Neural cell (in vitro differentiated cells): ENCODE measurements around the gene MYBPHL. TPM values are rescaled to one million over a fixed set of nuclear protein-coding genes. Genes with fewer than 3 reads are reported as not detected.

Source experiments
- H2AFZ ChIP-seq: fragments of 200-600, 300-800 bp; sonication (generic), shearing (Covaris generic); 2 replicates; pipeline ENCODE4 v1.6.0; 2014; ENCODE audit warnings: low read depth, mild to moderate bottlenecking, antibody characterized with exemption, low read length, moderate library complexity
- H3F3A ChIP-seq: fragments of 200-600 bp; shearing (Covaris generic); 2 replicates; pipeline ENCODE4 v1.6.1; 2016; ENCODE audit warnings: mild to moderate bottlenecking, moderate library complexity, mixed read lengths, antibody characterized with exemption, low read length; ENCODE audit not compliant: insufficient read depth, poor library complexity, severe bottlenecking
- H3K27ac ChIP-seq: fragments of 200-600, 300-800 bp; sonication (generic), shearing (Covaris generic); 2 replicates; pipeline ENCODE4 v1.5.1; 2014; ENCODE audit warnings: mild to moderate bottlenecking, low read length, moderate library complexity
- H3K27me3 ChIP-seq: fragments of 300-800, 200-600 bp; sonication (generic), shearing (Covaris generic); 2 replicates; pipeline ENCODE4 v1.6.0; 2014; ENCODE audit warnings: mild to moderate bottlenecking, low read depth, low read length, moderate library complexity; ENCODE audit not compliant: insufficient read depth
- H3K36me3 ChIP-seq: fragments of 300-800, 200-600 bp; sonication (generic), shearing (Covaris generic); 2 replicates; pipeline ENCODE4 v1.5.1; 2014; ENCODE audit warnings: mild to moderate bottlenecking, antibody characterized with exemption, low read length, moderate library complexity; ENCODE audit not compliant: insufficient read depth
- H3K4me2 ChIP-seq: fragments of 300-800, 200-600 bp; sonication (generic), shearing (Covaris generic); 2 replicates; pipeline ENCODE4 v1.6.0; 2014; ENCODE audit warnings: mild to moderate bottlenecking, low read length
- H3K4me3 ChIP-seq: fragments of 300-800, 200-600 bp; sonication (generic), shearing (Covaris generic); 2 replicates; pipeline ENCODE4 v1.5.1; 2014; ENCODE audit warnings: mild to moderate bottlenecking, low read length, moderate library complexity
- H3K79me2 ChIP-seq: fragments of 200-600 bp; shearing (Covaris generic); replicated peaks from 2 replicates; pipeline ENCODE4 v1.6.0; 2014; ENCODE audit warnings: mild to moderate bottlenecking, low read length, moderate library complexity; ENCODE audit not compliant: insufficient read depth
- H3K9ac ChIP-seq: fragments of 300-800, 200-600 bp; sonication (generic), shearing (Covaris generic); 2 replicates; pipeline ENCODE4 v1.6.1; 2016; ENCODE audit warnings: mild to moderate bottlenecking, low read length, mixed read lengths
- H3K9me2 ChIP-seq: fragments of 200-600 bp; shearing (Covaris generic); 2 replicates; pipeline ENCODE4 v1.6.1; 2016; ENCODE audit warnings: mild to moderate bottlenecking, low read length, mixed read lengths; ENCODE audit not compliant: insufficient read depth
- H3K9me3 ChIP-seq: fragments of 200-600, 300-800 bp; sonication (generic), shearing (Covaris generic); 2 replicates; pipeline ENCODE4 v1.6.1; 2016; ENCODE audit warnings: mild to moderate bottlenecking, mixed run types, low read length, moderate library complexity, mixed read lengths
- H4K20me1 ChIP-seq: fragments of 200-600 bp; shearing (Covaris generic); 2 replicates; pipeline ENCODE4 v1.6.1; 2016; ENCODE audit warnings: mild to moderate bottlenecking, mixed run types; ENCODE audit not compliant: insufficient read depth
- EP300 ChIP-seq: fragments of 450-650 bp; conservative IDR thresholded peaks from 2 replicates; pipeline ENCODE4 v1.6.1; 2014; ENCODE audit warnings: antibody characterized with exemption, mild to moderate bottlenecking, moderate library complexity; ENCODE audit not compliant: poor library complexity, severe bottlenecking
- EZH2 ChIP-seq: fragments of 200-600, 300-800 bp; shearing (Covaris generic), sonication (generic); IDR thresholded peaks from 2 replicates; pipeline ENCODE4 v1.6.1; 2014; ENCODE audit warnings: antibody characterized with exemption, low read length, borderline replicate concordance, mild to moderate bottlenecking; ENCODE audit not compliant: insufficient read depth, poor library complexity, severe bottlenecking
- MXI1 ChIP-seq: fragments of 450-650 bp; conservative IDR thresholded peaks from 2 replicates; pipeline ENCODE4 v1.6.1; 2014; ENCODE audit warnings: antibody characterized with exemption, mild to moderate bottlenecking; ENCODE audit not compliant: poor library complexity, severe bottlenecking
- POLR2AphosphoS5 ChIP-seq: IDR thresholded peaks from 2 replicates; pipeline ENCODE4 v1.6.1; 2012
- RAD21 ChIP-seq: fragments of 450-650 bp; conservative IDR thresholded peaks from 2 replicates; pipeline ENCODE4 v1.6.1; 2014; ENCODE audit warnings: antibody characterized with exemption, mild to moderate bottlenecking, moderate library complexity
- SMC3 ChIP-seq: fragments of 450-650 bp; conservative IDR thresholded peaks from 2 replicates; pipeline ENCODE4 v1.6.1; 2014; ENCODE audit warnings: antibody characterized with exemption, mild to moderate bottlenecking, moderate library complexity; ENCODE audit not compliant: poor library complexity
- TAF1 ChIP-seq: IDR thresholded peaks from 2 replicates; pipeline ENCODE4 v1.6.1; 2012; ENCODE audit warnings: low read depth
- polyA plus RNA-seq: library from polyadenylated mRNA; depleted of rRNA; stranded (reverse); fragments of >200 nt; gene quantifications from 2 replicates; pipeline ENCODE4 v1.2.3, GENCODE V29; 2014
- TF ChIP-seq, protein P1 (sequence below): IDR thresholded peaks from 2 replicates; pipeline ENCODE4 v1.6.1; 2012; ENCODE audit warnings: borderline replicate concordance
- TF ChIP-seq, protein P2 (sequence below): fragments of 450-650 bp; IDR thresholded peaks from 2 replicates; pipeline ENCODE4 v1.5.1; 2014; ENCODE audit warnings: antibody characterized with exemption, mild to moderate bottlenecking, moderate library complexity; ENCODE audit not compliant: poor library complexity, severe bottlenecking

Gene MYBPHL
- polyA plus RNA-seq, 1 donor from 2014 or later = 1.6 TPM

DNA sequence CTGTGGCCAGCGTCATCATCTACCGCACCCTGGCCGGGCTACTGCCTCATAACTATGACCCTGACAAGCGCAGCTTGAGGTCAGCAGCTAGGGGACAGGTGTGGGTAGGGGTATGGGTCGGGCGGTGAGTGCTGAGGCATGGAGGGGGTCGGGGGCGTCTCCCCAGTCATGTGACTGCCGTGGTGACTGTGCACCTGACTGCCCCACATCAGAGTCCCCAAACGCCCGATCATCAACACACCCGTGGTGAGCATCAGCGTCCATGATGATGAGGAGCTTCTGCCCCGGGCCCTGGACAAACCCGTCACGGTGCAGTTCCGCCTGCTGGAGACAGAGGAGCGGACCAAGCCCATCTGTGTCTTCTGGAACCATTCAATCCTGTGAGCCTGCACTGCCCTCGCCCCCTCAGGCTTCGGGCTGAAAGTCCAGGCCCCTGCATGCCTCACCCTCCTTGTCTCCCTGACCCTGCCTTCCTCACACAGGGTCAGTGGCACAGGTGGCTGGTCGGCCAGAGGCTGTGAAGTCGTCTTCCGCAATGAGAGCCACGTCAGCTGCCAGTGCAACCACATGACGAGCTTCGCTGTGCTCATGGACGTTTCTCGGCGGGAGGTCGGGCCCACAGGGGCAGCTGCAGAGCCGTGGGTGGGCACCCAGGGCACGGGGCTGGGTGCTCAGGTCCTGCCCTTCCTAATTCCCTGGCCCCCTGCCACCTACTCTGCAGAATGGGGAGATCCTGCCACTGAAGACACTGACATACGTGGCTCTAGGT is 37.4 kb downstream of the MYBPHL start (continued):
- TF ChIP-seq, protein P1, sequence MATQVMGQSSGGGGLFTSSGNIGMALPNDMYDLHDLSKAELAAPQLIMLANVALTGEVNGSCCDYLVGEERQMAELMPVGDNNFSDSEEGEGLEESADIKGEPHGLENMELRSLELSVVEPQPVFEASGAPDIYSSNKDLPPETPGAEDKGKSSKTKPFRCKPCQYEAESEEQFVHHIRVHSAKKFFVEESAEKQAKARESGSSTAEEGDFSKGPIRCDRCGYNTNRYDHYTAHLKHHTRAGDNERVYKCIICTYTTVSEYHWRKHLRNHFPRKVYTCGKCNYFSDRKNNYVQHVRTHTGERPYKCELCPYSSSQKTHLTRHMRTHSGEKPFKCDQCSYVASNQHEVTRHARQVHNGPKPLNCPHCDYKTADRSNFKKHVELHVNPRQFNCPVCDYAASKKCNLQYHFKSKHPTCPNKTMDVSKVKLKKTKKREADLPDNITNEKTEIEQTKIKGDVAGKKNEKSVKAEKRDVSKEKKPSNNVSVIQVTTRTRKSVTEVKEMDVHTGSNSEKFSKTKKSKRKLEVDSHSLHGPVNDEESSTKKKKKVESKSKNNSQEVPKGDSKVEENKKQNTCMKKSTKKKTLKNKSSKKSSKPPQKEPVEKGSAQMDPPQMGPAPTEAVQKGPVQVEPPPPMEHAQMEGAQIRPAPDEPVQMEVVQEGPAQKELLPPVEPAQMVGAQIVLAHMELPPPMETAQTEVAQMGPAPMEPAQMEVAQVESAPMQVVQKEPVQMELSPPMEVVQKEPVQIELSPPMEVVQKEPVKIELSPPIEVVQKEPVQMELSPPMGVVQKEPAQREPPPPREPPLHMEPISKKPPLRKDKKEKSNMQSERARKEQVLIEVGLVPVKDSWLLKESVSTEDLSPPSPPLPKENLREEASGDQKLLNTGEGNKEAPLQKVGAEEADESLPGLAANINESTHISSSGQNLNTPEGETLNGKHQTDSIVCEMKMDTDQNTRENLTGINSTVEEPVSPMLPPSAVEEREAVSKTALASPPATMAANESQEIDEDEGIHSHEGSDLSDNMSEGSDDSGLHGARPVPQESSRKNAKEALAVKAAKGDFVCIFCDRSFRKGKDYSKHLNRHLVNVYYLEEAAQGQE = no peak
- TF ChIP-seq TAF1 (no peak), RAD21 (no peak)

DNA sequence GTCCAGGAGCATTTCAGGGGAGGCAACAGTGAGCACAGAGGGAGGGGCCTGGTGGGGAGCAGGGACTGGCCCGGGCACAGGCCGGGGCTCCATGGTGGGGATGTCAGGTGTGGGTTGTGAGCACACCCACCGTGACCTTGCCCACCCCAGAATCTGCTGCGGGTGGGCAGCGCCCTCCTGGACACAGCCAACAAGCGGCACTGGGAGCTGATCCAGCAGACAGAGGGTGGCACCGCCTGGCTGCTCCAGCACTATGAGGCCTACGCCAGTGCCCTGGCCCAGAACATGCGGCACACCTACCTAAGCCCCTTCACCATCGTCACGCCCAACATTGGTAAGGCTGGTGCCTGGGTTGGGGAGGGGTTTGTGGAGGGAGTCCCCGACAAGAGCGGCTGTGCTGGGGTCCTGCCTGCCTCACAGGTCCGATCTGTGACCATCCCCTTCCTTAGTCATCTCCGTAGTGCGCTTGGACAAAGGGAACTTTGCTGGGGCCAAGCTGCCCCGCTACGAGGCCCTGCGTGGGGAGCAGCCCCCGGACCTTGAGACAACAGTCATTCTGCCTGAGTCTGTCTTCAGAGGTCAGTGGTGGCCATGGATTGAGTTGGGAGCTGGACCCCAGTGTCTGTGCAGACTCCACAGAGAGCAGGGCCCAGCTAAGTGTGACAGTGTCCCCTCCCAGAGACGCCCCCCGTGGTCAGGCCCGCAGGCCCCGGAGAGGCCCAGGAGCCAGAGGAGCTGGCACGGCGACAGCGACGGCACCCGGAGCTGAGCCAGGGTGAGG is 38.2 kb downstream of the MYBPHL start:
- Histone ChIP-seq H3K36me3 (peaks cover 5% of the 10 kb centered on the region), H3K27me3 (no peaks in the 10 kb centered on the region), H3K27ac (no peak overlapping the region)

DNA sequence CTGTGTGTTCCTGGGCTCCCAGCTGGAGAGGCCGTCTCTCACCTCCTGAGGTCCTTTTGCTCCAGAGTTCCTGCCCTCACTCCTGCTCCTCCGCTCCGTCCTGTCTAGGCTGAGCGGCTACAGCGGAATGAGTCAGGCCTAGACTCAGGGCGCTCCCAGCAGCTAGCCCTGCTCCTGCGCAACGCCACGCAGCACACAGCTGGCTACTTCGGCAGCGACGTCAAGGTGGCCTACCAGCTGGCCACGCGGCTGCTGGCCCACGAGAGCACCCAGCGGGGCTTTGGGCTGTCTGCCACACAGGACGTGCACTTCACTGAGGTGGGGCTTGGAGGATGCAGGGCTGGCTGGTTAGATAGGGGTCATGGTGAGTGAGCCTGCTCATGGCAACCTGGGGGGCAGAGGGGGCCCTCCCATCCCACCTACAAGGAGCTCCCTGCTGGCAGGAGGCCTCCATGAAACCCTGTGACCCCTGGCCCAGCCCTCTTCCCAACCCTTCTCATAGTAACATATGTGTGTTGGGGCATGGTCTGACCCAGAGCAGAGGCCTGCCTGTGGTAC is 39.0 kb downstream of the MYBPHL start:
- Histone ChIP-seq H3K27ac (no peak overlapping the region), H3K4me3 (no peak overlapping the region), H2AFZ (no peak overlapping the region), H3K27me3 (no peaks in the 10 kb centered on the region), H3K4me2 (no peak overlapping the region), H3K9me2 (no peaks in the 10 kb centered on the region), H3F3A (no peaks in the 10 kb centered on the region), H4K20me1 (no peaks in the 10 kb centered on the region), H3K9me3 (no peaks in the 10 kb centered on the region), H3K36me3 (peaks cover 5% of the 10 kb centered on the region), H3K79me2 (no peaks in the 10 kb centered on the region), H3K9ac (no peak overlapping the region)
- TF ChIP-seq MXI1 (no peak), EZH2 (no peak), RAD21 (no peak), TAF1 (no peak), SMC3 (no peak), EP300 (no peak), POLR2AphosphoS5 (no peak)
- TF ChIP-seq, protein P2, sequence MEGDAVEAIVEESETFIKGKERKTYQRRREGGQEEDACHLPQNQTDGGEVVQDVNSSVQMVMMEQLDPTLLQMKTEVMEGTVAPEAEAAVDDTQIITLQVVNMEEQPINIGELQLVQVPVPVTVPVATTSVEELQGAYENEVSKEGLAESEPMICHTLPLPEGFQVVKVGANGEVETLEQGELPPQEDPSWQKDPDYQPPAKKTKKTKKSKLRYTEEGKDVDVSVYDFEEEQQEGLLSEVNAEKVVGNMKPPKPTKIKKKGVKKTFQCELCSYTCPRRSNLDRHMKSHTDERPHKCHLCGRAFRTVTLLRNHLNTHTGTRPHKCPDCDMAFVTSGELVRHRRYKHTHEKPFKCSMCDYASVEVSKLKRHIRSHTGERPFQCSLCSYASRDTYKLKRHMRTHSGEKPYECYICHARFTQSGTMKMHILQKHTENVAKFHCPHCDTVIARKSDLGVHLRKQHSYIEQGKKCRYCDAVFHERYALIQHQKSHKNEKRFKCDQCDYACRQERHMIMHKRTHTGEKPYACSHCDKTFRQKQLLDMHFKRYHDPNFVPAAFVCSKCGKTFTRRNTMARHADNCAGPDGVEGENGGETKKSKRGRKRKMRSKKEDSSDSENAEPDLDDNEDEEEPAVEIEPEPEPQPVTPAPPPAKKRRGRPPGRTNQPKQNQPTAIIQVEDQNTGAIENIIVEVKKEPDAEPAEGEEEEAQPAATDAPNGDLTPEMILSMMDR = no peak
- TF ChIP-seq, protein P1 = no peak

More for the DNA sequence above, 38.2 kb downstream of the MYBPHL start:
- Histone ChIP-seq H3K4me3 (no peak overlapping the region), H4K20me1 (no peaks in the 10 kb centered on the region), H3K79me2 (no peaks in the 10 kb centered on the region), H3K9me2 (no peaks in the 10 kb centered on the region), H3K9ac (no peak overlapping the region), H3K9me3 (no peaks in the 10 kb centered on the region), H3K4me2 (no peak overlapping the region), H2AFZ (no peak overlapping the region), H3F3A (no peaks in the 10 kb centered on the region)
- no peak for TF ChIP-seq EP300
- no peak for TF ChIP-seq MXI1
- no peak for TF ChIP-seq POLR2AphosphoS5
- no peak for TF ChIP-seq EZH2
- TF ChIP-seq SMC3 = no peak
- no peak for TF ChIP-seq RAD21
